ENCODE measurements around the gene XG.
"Not testable (repeated sequence)": the region's sequence is repeated elsewhere in the genome, so short reads cannot be mapped to it uniquely, and the experiment has no call there.

Gene XG

GRCh38 chrX:2717312-2717711 is 34.5 kb upstream of the XG start:
- in situ Hi-C loops (cut with MboI; ENCODE audit: low sequenced_read_pairs, unreplicated experiment), result no loop called here
- no peak for TF ChIP-seq CTCF (IDR thresholded peaks at IDR 0.05; ENCODE audit: borderline replicate concordance, control extremely low read depth, extremely low read depth, insufficient read depth, missing control alignments)
- DNase-seq (ENCODE audit: low spot score), result no peak

- TF ChIP-seq CTCF (IDR thresholded peaks at IDR 0.05; ENCODE audit: borderline replicate concordance, control extremely low read depth, extremely low read depth, insufficient read depth, missing control alignments), result no peak
- in situ Hi-C loops (cut with MboI; ENCODE audit: low sequenced_read_pairs, unreplicated experiment), result no loop called here
- no peak for DNase-seq (ENCODE audit: low spot score)
Observed at GRCh38 chrX:2718821-2719220, 33.0 kb upstream of the XG start.

- in situ Hi-C loops (cut with MboI; ENCODE audit: low sequenced_read_pairs, unreplicated experiment), result no loop called here
- DNase-seq (ENCODE audit: low spot score), result no peak
- TF ChIP-seq CTCF (IDR thresholded peaks at IDR 0.05; ENCODE audit: borderline replicate concordance, control extremely low read depth, extremely low read depth, insufficient read depth, missing control alignments), result no peak
Observed at GRCh38 chrX:2719774-2720447, 31.9 kb upstream of the XG start.

- TF ChIP-seq CTCF (IDR thresholded peaks at IDR 0.05; ENCODE audit: borderline replicate concordance, control extremely low read depth, extremely low read depth, insufficient read depth, missing control alignments), result no peak
- no peak for DNase-seq (ENCODE audit: low spot score)
- in situ Hi-C loops (cut with MboI; ENCODE audit: low sequenced_read_pairs, unreplicated experiment), result no loop called here
Observed at GRCh38 chrX:2723286-2723879, 28.5 kb upstream of the XG start.

GRCh38 chrX:2727264-2727663 is 24.6 kb upstream of the XG start:
- DNase-seq (ENCODE audit: low spot score); in situ Hi-C loops (cut with MboI; ENCODE audit: low sequenced_read_pairs, unreplicated experiment): not testable (repeated sequence)

- in situ Hi-C loops (cut with MboI; ENCODE audit: low sequenced_read_pairs, unreplicated experiment), result no loop called here
- TF ChIP-seq CTCF (IDR thresholded peaks at IDR 0.05; ENCODE audit: borderline replicate concordance, control extremely low read depth, extremely low read depth, insufficient read depth, missing control alignments), result no peak
Observed at GRCh38 chrX:2732076-2732475, 19.8 kb upstream of the XG start.

GRCh38 chrX:2732649-2733048 is 19.2 kb upstream of the XG start:
- DNase-seq (ENCODE audit: low spot score), result no peak
- no peak for TF ChIP-seq CTCF (IDR thresholded peaks at IDR 0.05; ENCODE audit: borderline replicate concordance, control extremely low read depth, extremely low read depth, insufficient read depth, missing control alignments)
- in situ Hi-C loops (cut with MboI; ENCODE audit: low sequenced_read_pairs, unreplicated experiment), result no loop called here

More at GRCh38 chrX:2732076-2732475, 19.8 kb upstream of the XG start:
- no peak for DNase-seq (ENCODE audit: low spot score)
